Measurements from ENCODE around the gene FBLN2.

FBLN2 gene

DNA sequence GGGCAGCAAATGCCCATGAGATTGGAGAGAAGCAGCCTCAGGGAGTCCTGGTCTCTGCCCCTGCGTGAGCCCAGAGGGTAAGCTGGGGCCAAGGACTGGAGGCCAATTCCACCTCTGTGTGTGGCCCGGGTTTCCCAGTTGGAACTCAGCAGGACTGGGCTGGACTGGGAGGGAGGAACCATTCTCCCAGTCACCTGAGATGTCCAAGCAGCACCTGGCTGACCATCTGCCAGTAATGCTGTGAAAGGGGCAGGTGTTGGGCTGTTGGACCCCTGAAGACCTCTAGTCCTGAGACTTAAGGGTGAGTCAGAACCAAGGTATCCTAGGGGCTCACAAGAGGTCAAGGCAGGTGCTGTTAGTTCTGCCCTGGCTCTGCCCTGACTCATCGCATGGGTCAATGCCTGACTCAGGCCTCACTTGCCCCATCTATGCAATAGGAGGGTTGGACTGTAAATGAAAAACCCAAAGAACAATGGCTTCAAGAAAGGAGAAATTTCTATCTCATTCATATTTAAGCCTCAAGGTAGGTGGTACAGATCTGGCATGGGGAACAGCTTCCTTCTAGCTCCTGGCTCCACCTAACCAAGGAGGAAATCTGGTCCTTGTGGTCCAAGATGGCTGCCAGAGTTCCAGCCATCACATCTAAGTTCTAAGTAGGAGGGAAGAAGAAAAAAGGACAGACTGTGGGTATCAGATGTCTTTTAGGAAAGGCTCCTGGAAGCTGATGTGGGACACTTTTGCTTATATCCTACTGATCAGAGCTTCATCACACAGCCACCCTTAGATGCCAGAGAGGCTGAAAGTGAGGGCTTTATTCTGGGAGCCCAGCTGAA lies 111.3 kb downstream of the FBLN2 start:
- Histone ChIP-seq H3K4me3 (replicated peaks; ENCODE audit: insufficient read depth, low read length) (no peak overlapping the region), H3K27me3 (ENCODE audit: insufficient read depth, poor library complexity, severe bottlenecking) (peaks cover 15% of the 10 kb centered on the region), H3K27ac (replicated peaks) (no peak overlapping the region)
- no peak for DNase-seq (ENCODE audit: low read depth in 1 of 2, low spot score in 1 of 2)
- TF ChIP-seq SPI1 (IDR thresholded peaks at IDR 0.05; ENCODE audit: borderline replicate concordance, low read depth) (no peak), GABPA (IDR thresholded peaks at IDR 0.05; ENCODE audit: low read depth) (no peak), REST (IDR thresholded peaks at IDR 0.05; ENCODE audit: insufficient replicate concordance, low read depth) (no peak), POLR2AphosphoS5 (IDR thresholded peaks at IDR 0.05; ENCODE audit: low read depth) (no peak)
- TF ChIP-seq, protein P1, sequence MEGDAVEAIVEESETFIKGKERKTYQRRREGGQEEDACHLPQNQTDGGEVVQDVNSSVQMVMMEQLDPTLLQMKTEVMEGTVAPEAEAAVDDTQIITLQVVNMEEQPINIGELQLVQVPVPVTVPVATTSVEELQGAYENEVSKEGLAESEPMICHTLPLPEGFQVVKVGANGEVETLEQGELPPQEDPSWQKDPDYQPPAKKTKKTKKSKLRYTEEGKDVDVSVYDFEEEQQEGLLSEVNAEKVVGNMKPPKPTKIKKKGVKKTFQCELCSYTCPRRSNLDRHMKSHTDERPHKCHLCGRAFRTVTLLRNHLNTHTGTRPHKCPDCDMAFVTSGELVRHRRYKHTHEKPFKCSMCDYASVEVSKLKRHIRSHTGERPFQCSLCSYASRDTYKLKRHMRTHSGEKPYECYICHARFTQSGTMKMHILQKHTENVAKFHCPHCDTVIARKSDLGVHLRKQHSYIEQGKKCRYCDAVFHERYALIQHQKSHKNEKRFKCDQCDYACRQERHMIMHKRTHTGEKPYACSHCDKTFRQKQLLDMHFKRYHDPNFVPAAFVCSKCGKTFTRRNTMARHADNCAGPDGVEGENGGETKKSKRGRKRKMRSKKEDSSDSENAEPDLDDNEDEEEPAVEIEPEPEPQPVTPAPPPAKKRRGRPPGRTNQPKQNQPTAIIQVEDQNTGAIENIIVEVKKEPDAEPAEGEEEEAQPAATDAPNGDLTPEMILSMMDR (IDR thresholded peaks at IDR 0.05; ENCODE audit: insufficient read depth, low read length) = no peak

DNA sequence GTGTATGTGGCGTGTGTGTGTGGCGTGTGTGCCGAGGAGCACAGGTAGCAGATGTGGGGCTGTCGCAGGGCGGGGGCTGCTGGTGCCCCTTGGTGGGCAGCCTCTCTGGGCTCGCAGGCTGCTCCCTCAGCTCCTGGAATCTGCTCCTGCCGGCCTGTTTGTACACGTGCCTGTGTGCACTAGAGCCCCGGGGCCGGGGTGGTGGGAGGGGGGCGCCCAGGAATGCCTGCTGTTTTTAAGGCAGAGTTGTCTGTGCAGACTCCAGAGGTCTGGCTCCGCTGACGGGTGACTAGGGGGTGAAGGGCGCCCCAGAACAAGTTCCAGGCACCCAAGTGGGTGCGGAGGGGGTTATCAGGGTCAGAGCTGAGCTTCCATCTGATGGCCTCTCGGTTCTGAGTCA lies 112.2 kb downstream of the FBLN2 start:
- Histone ChIP-seq H3K27ac (replicated peaks) (no peak overlapping the region), H3K4me3 (replicated peaks; ENCODE audit: insufficient read depth, low read length) (no peak overlapping the region), H3K27me3 (ENCODE audit: insufficient read depth, poor library complexity, severe bottlenecking) (peaks cover 8% of the 10 kb centered on the region)
- DNase-seq (ENCODE audit: low read depth in 1 of 2, low spot score in 1 of 2) = no peak
- TF ChIP-seq POLR2AphosphoS5 (IDR thresholded peaks at IDR 0.05; ENCODE audit: low read depth) (no peak), GABPA (IDR thresholded peaks at IDR 0.05; ENCODE audit: low read depth) (no peak), REST (IDR thresholded peaks at IDR 0.05; ENCODE audit: insufficient replicate concordance, low read depth) (no peak), SPI1 (IDR thresholded peaks at IDR 0.05; ENCODE audit: borderline replicate concordance, low read depth) (no peak)
- TF ChIP-seq, protein P1 (IDR thresholded peaks at IDR 0.05; ENCODE audit: insufficient read depth, low read length) = no peak

- Histone ChIP-seq H3K27ac (replicated peaks) (no peak overlapping the region), H3K4me3 (replicated peaks; ENCODE audit: insufficient read depth, low read length) (no peak overlapping the region), H3K27me3 (ENCODE audit: insufficient read depth, poor library complexity, severe bottlenecking) (peaks cover 4% of the 10 kb centered on the region)
- TF ChIP-seq POLR2AphosphoS5 (IDR thresholded peaks at IDR 0.05; ENCODE audit: low read depth) = no peak
- TF ChIP-seq, protein P1 (IDR thresholded peaks at IDR 0.05; ENCODE audit: insufficient read depth, low read length) = no peak
- no peak for TF ChIP-seq REST (IDR thresholded peaks at IDR 0.05; ENCODE audit: insufficient replicate concordance, low read depth)
- TF ChIP-seq SPI1 (IDR thresholded peaks at IDR 0.05; ENCODE audit: borderline replicate concordance, low read depth) = no peak
- no peak for TF ChIP-seq GABPA (IDR thresholded peaks at IDR 0.05; ENCODE audit: low read depth)
- no peak for DNase-seq (ENCODE audit: low read depth in 1 of 2, low spot score in 1 of 2)
Observed at GRCh38 chr3:13662238-13662847, 113.4 kb downstream of the FBLN2 start.

All from HL-60 (cell line).